DOHH2 (cell line): ENCODE measurements around the gene MAGEA2B.
"Not testable (repeated sequence)": the region's sequence is repeated elsewhere in the genome, so short reads cannot be mapped to it uniquely, and the experiment has no call there.

Source experiments
- H3F3A ChIP-seq: fragments of 200-600 bp; sonication (generic), shearing (Covaris generic); 2 replicates; pipeline ENCODE4 v1.6.0; 2016; ENCODE audit warnings: antibody characterized with exemption, mild to moderate bottlenecking; ENCODE audit not compliant: control insufficient read depth, insufficient read depth
- H3K27ac ChIP-seq: fragments of 200-600 bp; sonication (generic); 2 replicates; pipeline ENCODE4 v1.5.1; 2014; ENCODE audit warnings: low read depth, mild to moderate bottlenecking, low read length, moderate library complexity
- H3K27me3 ChIP-seq: fragments of 200-600 bp; sonication (generic); 2 replicates; pipeline ENCODE4 v1.6.1; 2014; ENCODE audit warnings: mild to moderate bottlenecking, low read length, mixed read lengths; ENCODE audit not compliant: control insufficient read depth
- H3K36me3 ChIP-seq: fragments of 200-600 bp; sonication (generic); 2 replicates; pipeline ENCODE4 v1.6.1; 2014; ENCODE audit warnings: mild to moderate bottlenecking, low read length, moderate library complexity, mixed read lengths; ENCODE audit not compliant: control insufficient read depth
- H3K4me1 ChIP-seq: fragments of 200-600 bp; sonication (generic); 2 replicates; pipeline ENCODE4 v1.6.1; 2014; ENCODE audit warnings: mild to moderate bottlenecking, low read length, mixed read lengths; ENCODE audit not compliant: control insufficient read depth
- H3K4me2 ChIP-seq: fragments of 200-600 bp; sonication (generic); 2 replicates; pipeline ENCODE4 v1.6.0; 2014; ENCODE audit warnings: mild to moderate bottlenecking, low read length, moderate library complexity
- H3K4me3 ChIP-seq: fragments of 200-600 bp; sonication (generic); 2 replicates; pipeline ENCODE4 v1.5.1; 2014; ENCODE audit warnings: mild to moderate bottlenecking, low read length, mixed read lengths
- H3K79me2 ChIP-seq: fragments of 200-600 bp; sonication (generic); 2 replicates; pipeline ENCODE4 v1.6.1; 2014; ENCODE audit warnings: mild to moderate bottlenecking, low read length, mixed read lengths; ENCODE audit not compliant: control insufficient read depth
- H3K9me2 ChIP-seq: fragments of 200-600 bp; sonication (generic); replicated peaks from 2 replicates; pipeline ENCODE4 v1.6.1; 2014; ENCODE audit warnings: mild to moderate bottlenecking, low read length, mixed read lengths; ENCODE audit not compliant: control insufficient read depth
- H3K9me3 ChIP-seq: fragments of 200-600 bp; sonication (generic); 2 replicates; pipeline ENCODE4 v1.6.1; 2014; ENCODE audit warnings: antibody characterized with exemption, low read length, mixed read lengths; ENCODE audit not compliant: control insufficient read depth, insufficient read depth
- H4K20me1 ChIP-seq: fragments of 200-600 bp; sonication (generic); 2 replicates; pipeline ENCODE4 v1.6.0; 2014; ENCODE audit warnings: low read depth, mild to moderate bottlenecking, antibody characterized with exemption, low read length, moderate library complexity; ENCODE audit not compliant: control insufficient read depth, insufficient read depth
- EZH2phosphoT487 ChIP-seq: fragments of 200-600 bp; sonication (generic); IDR thresholded peaks from 2 replicates; pipeline ENCODE4 v1.6.1; 2017; ENCODE audit warnings: borderline replicate concordance, mild to moderate bottlenecking, antibody characterized with exemption, low read length, moderate library complexity, mixed read lengths
- TF ChIP-seq, protein P1 (sequence below): fragments of 200-600 bp; sonication (generic); IDR thresholded peaks from one replicate; pipeline ENCODE4 v1.5.1; 2014; ENCODE audit warnings: antibody characterized with exemption, mild to moderate bottlenecking, low read depth, low read length; ENCODE audit not compliant: poor library complexity, severe bottlenecking

The MAGEA2B gene

GRCh38 chrX:152706500-152706899, 7.9 kb upstream of the MAGEA2B start:
- not testable (repeated sequence) for H3K79me2 ChIP-seq, H4K20me1 ChIP-seq

GRCh38 chrX:152709173-152709572, 5.3 kb upstream of the MAGEA2B start, which contains the start of gene CSAG2:
CSAG2 (minus strand) TSS chrX:152709273; CDS start chrX:152709112, 161 bp downstream.
- not testable (repeated sequence) for H3K4me3 ChIP-seq, H3K9me3 ChIP-seq, H3F3A ChIP-seq, H3K27me3 ChIP-seq, H3K79me2 ChIP-seq, H3K4me2 ChIP-seq, H3K9me2 ChIP-seq, H3K36me3 ChIP-seq, H3K27ac ChIP-seq, H4K20me1 ChIP-seq, H3K4me1 ChIP-seq

More at GRCh38 chrX:152706500-152706899, 7.9 kb upstream of the MAGEA2B start:
- H3K36me3 ChIP-seq, H3K4me1 ChIP-seq, H3F3A ChIP-seq, H3K27me3 ChIP-seq, H3K4me3 ChIP-seq, H3K4me2 ChIP-seq, H3K9me2 ChIP-seq, H3K27ac ChIP-seq, H3K9me3 ChIP-seq: not testable (repeated sequence)

GRCh38 chrX:152713195-152713594, 1.2 kb upstream of the MAGEA2B start:
- H3K79me2 ChIP-seq, H4K20me1 ChIP-seq, H3K9me3 ChIP-seq, H3K4me2 ChIP-seq, H3K4me3 ChIP-seq, H3F3A ChIP-seq, H3K27me3 ChIP-seq, H3K36me3 ChIP-seq, H3K4me1 ChIP-seq, H3K27ac ChIP-seq, H3K9me2 ChIP-seq: not testable (repeated sequence)

GRCh38 chrX:152725409-152725808, 11.0 kb downstream of the MAGEA2B start:
- TF ChIP-seq, protein P1, sequence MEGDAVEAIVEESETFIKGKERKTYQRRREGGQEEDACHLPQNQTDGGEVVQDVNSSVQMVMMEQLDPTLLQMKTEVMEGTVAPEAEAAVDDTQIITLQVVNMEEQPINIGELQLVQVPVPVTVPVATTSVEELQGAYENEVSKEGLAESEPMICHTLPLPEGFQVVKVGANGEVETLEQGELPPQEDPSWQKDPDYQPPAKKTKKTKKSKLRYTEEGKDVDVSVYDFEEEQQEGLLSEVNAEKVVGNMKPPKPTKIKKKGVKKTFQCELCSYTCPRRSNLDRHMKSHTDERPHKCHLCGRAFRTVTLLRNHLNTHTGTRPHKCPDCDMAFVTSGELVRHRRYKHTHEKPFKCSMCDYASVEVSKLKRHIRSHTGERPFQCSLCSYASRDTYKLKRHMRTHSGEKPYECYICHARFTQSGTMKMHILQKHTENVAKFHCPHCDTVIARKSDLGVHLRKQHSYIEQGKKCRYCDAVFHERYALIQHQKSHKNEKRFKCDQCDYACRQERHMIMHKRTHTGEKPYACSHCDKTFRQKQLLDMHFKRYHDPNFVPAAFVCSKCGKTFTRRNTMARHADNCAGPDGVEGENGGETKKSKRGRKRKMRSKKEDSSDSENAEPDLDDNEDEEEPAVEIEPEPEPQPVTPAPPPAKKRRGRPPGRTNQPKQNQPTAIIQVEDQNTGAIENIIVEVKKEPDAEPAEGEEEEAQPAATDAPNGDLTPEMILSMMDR, result no peak
- no peak for TF ChIP-seq EZH2phosphoT487
- H4K20me1 ChIP-seq, result no peaks in the 10 kb centered on the region

DNA sequence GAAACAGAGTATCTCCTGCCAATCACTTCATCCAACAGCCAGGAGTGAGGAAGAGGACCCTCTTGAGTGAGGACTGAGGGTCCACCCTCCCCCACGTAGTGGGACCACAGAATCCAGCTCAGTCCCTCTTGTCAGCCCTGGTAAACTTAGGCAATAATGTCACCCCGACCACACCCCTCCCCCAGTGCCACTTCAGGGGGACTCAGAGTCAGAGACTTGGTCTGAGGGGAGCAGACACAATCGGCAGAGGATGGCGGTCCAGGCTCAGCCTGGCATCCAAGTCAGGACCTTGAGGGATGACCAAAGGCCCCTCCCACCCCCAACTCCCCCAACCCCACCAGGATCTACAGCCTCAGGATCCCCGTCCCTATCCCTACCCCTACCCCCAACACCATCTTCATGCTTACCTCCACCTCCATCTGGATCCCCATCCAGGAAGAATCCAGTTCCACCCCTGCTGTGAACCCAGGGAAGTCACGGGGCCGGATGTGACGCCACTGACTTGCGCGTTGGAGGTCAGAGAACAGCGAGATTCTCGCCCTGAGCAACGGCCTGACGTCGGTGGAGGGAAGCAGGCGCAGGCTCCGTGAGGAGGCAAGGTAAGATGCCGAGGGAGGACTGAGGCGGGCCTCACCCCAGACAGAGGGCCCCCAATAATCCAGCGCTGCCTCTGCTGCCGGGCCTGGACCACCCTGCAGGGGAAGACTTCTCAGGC, 19.0 kb downstream of the MAGEA2B start, which contains the start of the genes CSAG1 and MAGEA12:
TSS of gene CSAG1 (minus strand) at position 461 of the 715 bp plus-strand sequence. CDS start 1,261 bp downstream, outside the sequence.
TSS of gene MAGEA12 (plus strand) at position 497 of the 715 bp plus-strand sequence. CDS start 2,405 bp downstream, outside the sequence.
- Histone ChIP-seq H4K20me1 (no peaks in the 10 kb centered on the region), H3K4me2 (no peak within 1 kb of the TSS), H3K9me2 (no peaks in the 10 kb centered on the region), H3F3A (no peaks in the 10 kb centered on the region), H3K27ac (no peak within 1 kb of the TSS), H3K36me3 (no peaks in the 10 kb centered on the region), H3K79me2 (no peaks in the 10 kb centered on the region), H3K27me3 (no peaks in the 10 kb centered on the region), H3K9me3 (no peaks in the 10 kb centered on the region), H3K4me3 (no peak within 1 kb of the TSS), H3K4me1 (no peaks in the 10 kb centered on the region)
- TF ChIP-seq, protein P1, result no peak
- TF ChIP-seq EZH2phosphoT487, result no peak

More at GRCh38 chrX:152725409-152725808, 11.0 kb downstream of the MAGEA2B start:
- H3K36me3 ChIP-seq, result no peaks in the 10 kb centered on the region
- no peaks in the 10 kb centered on the region for H3K9me3 ChIP-seq
- H3K4me3 ChIP-seq, result no peak overlapping the region
- H3K79me2 ChIP-seq, result no peaks in the 10 kb centered on the region
- H3K4me2 ChIP-seq, result no peak overlapping the region
- no peaks in the 10 kb centered on the region for H3K9me2 ChIP-seq
- H3K27ac ChIP-seq, result no peak overlapping the region
- H3F3A ChIP-seq, result no peaks in the 10 kb centered on the region
- no peaks in the 10 kb centered on the region for H3K27me3 ChIP-seq
- H3K4me1 ChIP-seq, result no peaks in the 10 kb centered on the region

GRCh38 chrX:152734143-152734858, 19.9 kb downstream of the MAGEA2B start:
- H3K9me3 ChIP-seq, H3K36me3 ChIP-seq, H3K4me3 ChIP-seq, H3K9me2 ChIP-seq, H3K79me2 ChIP-seq, H3K27ac ChIP-seq, H4K20me1 ChIP-seq, H3F3A ChIP-seq, H3K27me3 ChIP-seq, H3K4me2 ChIP-seq, H3K4me1 ChIP-seq: not testable (repeated sequence)
